SJCRH30 (cell line): ENCODE results near the gene OR10A3. TPM values are rescaled to one million over a fixed set of nuclear protein-coding genes. Genes with fewer than 3 reads are reported as not detected.

Experiments used
- DNase-seq, 2 experiments: peaks; one replicate each; pipeline ENCODE4 v3.0.0-alpha.2; 2015 to 2020
- H3K27ac ChIP-seq: fragments of 250-450 bp; sonication (Bioruptor Pico); 2 replicates; pipeline ENCODE4 v1.5.1; 2020; ENCODE audit warnings: mild to moderate bottlenecking, moderate library complexity
- H3K27me3 ChIP-seq: fragments of 250-450 bp; sonication (Bioruptor Pico); 2 replicates; pipeline ENCODE4 v1.5.1; 2020; ENCODE audit warnings: mild to moderate bottlenecking, moderate library complexity
- H3K36me3 ChIP-seq: fragments of 250-450 bp; sonication (Bioruptor Pico); 2 replicates; pipeline ENCODE4 v1.5.1; 2020; ENCODE audit warnings: mild to moderate bottlenecking, moderate library complexity
- H3K4me1 ChIP-seq: fragments of 250-450 bp; sonication (Bioruptor Pico); 2 replicates; pipeline ENCODE4 v1.5.1; 2020; ENCODE audit warnings: mild to moderate bottlenecking, moderate library complexity
- H3K4me3 ChIP-seq: fragments of 250-450 bp; sonication (Bioruptor Pico); 2 replicates; pipeline ENCODE4 v1.5.1; 2020; ENCODE audit warnings: mild to moderate bottlenecking, moderate library complexity
- H3K9me3 ChIP-seq: fragments of 250-450 bp; sonication (Bioruptor Pico); replicated peaks from 2 replicates; pipeline ENCODE4 v1.5.1; 2020; ENCODE audit warnings: mild to moderate bottlenecking, moderate library complexity
- total RNA-seq: library from RNA; depleted of rRNA; stranded (reverse); fragments of >200 nt; shearing (Covaris generic); gene quantifications from 2 replicates; pipeline ENCODE4 v1.2.3, GENCODE V29; 2014; rRNA removed

OR10A3 gene
- total RNA-seq, 1 experiment from 2014 or later: not detected

GRCh38 chr11:7892059-7892699, 49.3 kb downstream of the OR10A3 start:
- Histone ChIP-seq H3K27me3 (no peaks in the 10 kb centered on the region), H3K27ac (no peak overlapping the region), H3K4me3 (no peak overlapping the region), H3K4me1 (peaks cover 3% of the 10 kb centered on the region; the same call in 1 of the 2 replicates), H3K36me3 (no peaks in the 10 kb centered on the region), H3K9me3 (no peaks in the 10 kb centered on the region)
- DNase-seq: peak in 1 of 2 experiments; percentile 3

- no peak overlapping the region for H3K27ac ChIP-seq
- H3K4me3 ChIP-seq: no peak overlapping the region
Measured at GRCh38 chr11:7890417-7891172, 50.9 kb downstream of the OR10A3 start.

GRCh38 chr11:7889985-7890384, 51.5 kb downstream of the OR10A3 start:
- no peaks in the 10 kb centered on the region for H3K9me3 ChIP-seq
- H3K27ac ChIP-seq: no peak overlapping the region
- no peaks in the 10 kb centered on the region for H3K36me3 ChIP-seq
- H3K4me1 ChIP-seq: peaks cover 3% of the 10 kb centered on the region; the same call in 1 of the 2 replicates
- no peak overlapping the region for H3K4me3 ChIP-seq
- DNase-seq: no peak
- no peaks in the 10 kb centered on the region for H3K27me3 ChIP-seq

More at GRCh38 chr11:7890417-7891172, 50.9 kb downstream of the OR10A3 start:
- no peak for DNase-seq
- Histone ChIP-seq H3K27me3 (no peaks in the 10 kb centered on the region), H3K9me3 (no peaks in the 10 kb centered on the region), H3K36me3 (no peaks in the 10 kb centered on the region), H3K4me1 (peaks cover 3% of the 10 kb centered on the region; the same call in 1 of the 2 replicates)

Other genes starting within 250 kb of the OR10A3 start
- not detected in 2 replicates for gene OVCH2, start 235.2 kb downstream of the OR10A3 start, total RNA-seq
- not detected in 2 replicates for gene OR5P2, start 144.8 kb downstream of the OR10A3 start, total RNA-seq
- gene OR5P3, start 110.9 kb downstream of the OR10A3 start, total RNA-seq: not detected in 2 replicates
- gene OR10A6, start 10.4 kb downstream of the OR10A3 start, total RNA-seq: not detected in 2 replicates
- not detected in 2 replicates for gene NLRP10, start 23.7 kb upstream of the OR10A3 start, total RNA-seq
- 358 and 370 TPM in 2 replicates for gene EIF3F, start 45.6 kb upstream of the OR10A3 start, total RNA-seq
- gene TUB, start 139.5 kb upstream of the OR10A3 start, total RNA-seq: 18.3 and 18.9 TPM in 2 replicates
- gene RIC3, start 227.3 kb upstream of the OR10A3 start, total RNA-seq: not detected in 2 replicates